Measurements from ENCODE around the gene TEN1. TPM values are rescaled to one million over a fixed set of nuclear protein-coding genes. Genes with fewer than 3 reads are reported as not detected.
"Not testable (repeated sequence)": the region's sequence is repeated elsewhere in the genome, so short reads cannot be mapped to it uniquely, and the experiment has no call there.

Gene TEN1
- total RNA-seq, 1 experiment from 2014 or later: 15.3 TPM

DNA sequence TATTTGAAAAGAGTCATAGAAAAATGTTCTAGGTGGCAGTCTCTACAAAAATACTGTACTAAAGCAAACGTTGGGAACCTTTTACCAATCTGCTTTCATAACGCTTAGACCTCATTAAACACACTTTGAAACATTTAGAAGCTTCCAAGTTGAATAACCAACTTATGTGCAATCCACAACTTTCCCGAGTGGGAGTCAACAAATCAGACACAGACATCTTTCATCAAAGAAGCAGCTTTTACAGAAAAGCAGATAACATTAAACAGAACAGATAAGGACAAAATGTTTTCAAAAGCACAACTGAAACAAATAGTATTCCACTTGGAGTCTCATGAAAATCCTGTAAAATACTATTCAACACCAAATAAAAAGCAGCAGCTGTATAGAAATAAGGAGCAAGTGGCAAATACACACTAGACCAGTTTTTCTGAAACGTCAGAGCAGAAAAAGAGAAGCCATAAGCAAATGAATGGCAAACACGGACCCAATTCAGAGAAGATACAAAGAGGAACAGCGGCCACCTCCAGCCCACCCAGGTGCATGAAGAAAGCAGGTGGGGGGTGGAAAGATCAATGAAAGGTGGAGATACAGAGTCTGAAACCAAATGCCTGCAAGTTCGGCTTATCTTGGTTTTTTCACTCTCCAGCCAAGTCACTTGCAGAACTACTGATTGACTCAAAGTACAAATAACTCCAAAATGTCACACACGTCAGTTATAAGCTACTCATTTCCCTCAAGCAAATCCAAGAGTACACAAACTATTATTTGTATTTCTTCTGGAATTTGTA lies 19.8 kb upstream of the TEN1 start:
- TF ChIP-seq, protein P1, sequence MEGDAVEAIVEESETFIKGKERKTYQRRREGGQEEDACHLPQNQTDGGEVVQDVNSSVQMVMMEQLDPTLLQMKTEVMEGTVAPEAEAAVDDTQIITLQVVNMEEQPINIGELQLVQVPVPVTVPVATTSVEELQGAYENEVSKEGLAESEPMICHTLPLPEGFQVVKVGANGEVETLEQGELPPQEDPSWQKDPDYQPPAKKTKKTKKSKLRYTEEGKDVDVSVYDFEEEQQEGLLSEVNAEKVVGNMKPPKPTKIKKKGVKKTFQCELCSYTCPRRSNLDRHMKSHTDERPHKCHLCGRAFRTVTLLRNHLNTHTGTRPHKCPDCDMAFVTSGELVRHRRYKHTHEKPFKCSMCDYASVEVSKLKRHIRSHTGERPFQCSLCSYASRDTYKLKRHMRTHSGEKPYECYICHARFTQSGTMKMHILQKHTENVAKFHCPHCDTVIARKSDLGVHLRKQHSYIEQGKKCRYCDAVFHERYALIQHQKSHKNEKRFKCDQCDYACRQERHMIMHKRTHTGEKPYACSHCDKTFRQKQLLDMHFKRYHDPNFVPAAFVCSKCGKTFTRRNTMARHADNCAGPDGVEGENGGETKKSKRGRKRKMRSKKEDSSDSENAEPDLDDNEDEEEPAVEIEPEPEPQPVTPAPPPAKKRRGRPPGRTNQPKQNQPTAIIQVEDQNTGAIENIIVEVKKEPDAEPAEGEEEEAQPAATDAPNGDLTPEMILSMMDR (IDR thresholded peaks at IDR 0.05; ENCODE audit: unreplicated experiment): no peak
- intact Hi-C loops (cut with micrococcal nuclease; ENCODE audit: unreplicated experiment): no loop called here
- H3K9me3 Mint-ChIP-seq (ENCODE audit: low read depth, unreplicated experiment): no peaks in the 10 kb centered on the region

DNA sequence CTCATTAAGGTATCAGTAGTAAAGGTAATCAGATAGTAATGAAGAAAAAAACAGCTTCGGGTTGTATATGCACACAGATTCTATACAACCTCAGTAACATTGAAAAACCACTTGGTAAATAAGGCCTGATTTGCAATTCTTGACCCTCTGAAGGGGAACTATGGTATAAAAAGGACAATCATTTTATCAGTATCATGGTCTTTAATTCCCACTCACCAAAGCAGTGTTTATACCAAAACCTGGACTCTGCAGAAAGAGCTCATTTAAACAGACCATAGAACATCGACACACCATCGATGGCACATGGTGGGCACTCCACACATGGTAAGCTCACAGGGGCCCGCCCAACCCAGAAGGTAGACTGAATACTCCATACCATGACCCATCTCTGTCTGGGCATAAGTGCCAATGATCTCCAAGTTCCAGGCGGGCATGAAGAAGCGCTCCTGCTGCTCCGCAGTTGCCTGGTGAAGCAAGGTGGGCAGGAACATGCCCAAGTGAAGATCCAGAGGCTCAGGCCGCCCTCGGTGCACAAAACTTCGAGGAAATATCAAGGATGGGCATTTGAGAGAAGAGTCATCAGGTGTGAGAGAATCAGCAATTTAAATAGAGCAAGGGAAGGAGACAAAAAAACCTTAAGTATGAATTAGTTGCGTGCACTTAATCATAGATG lies 19.1 kb upstream of the TEN1 start:
- Mint-ChIP-seq H3K4me1 (ENCODE audit: low read depth, unreplicated experiment) (peaks cover 7% of the 10 kb centered on the region), H3K9me3 (ENCODE audit: low read depth, unreplicated experiment) (no peaks in the 10 kb centered on the region), H3K36me3 (ENCODE audit: insufficient read depth, unreplicated experiment) (peaks cover 24% of the 10 kb centered on the region), H3K4me3 (ENCODE audit: low read depth, unreplicated experiment) (no peak overlapping the region), H3K27me3 (ENCODE audit: unreplicated experiment) (no peaks in the 10 kb centered on the region), H3K27ac (ENCODE audit: unreplicated experiment) (no peak overlapping the region)
- BruUV-seq (replicated peaks): no TSS peak
- TF ChIP-seq, protein P1 (IDR thresholded peaks at IDR 0.05; ENCODE audit: unreplicated experiment): no peak
- DNase-seq: no peak
- CTCF ChIA-PET: interaction anchor here (0.7 kb wide), 1 partner anchor 14 kb away, joined by 3 read pairs; no protein-coding TSS in a partner anchor
- intact Hi-C loops (cut with micrococcal nuclease; ENCODE audit: unreplicated experiment): no loop called here

More for the DNA sequence above, 19.8 kb upstream of the TEN1 start:
- peaks cover 7% of the 10 kb centered on the region for H3K4me1 Mint-ChIP-seq (ENCODE audit: low read depth, unreplicated experiment)
- H3K27me3 Mint-ChIP-seq (ENCODE audit: unreplicated experiment): no peaks in the 10 kb centered on the region
- CTCF ChIA-PET: interaction anchor here (0.7 kb wide), 1 partner anchor 14 kb away, joined by 3 read pairs; no protein-coding TSS in a partner anchor
- DNase-seq: no peak
- no TSS peak for BruUV-seq (replicated peaks)
- no peak overlapping the region for H3K27ac Mint-ChIP-seq (ENCODE audit: unreplicated experiment)
- no peak overlapping the region for H3K4me3 Mint-ChIP-seq (ENCODE audit: low read depth, unreplicated experiment)
- H3K36me3 Mint-ChIP-seq (ENCODE audit: insufficient read depth, unreplicated experiment): peaks cover 20% of the 10 kb centered on the region

DNA sequence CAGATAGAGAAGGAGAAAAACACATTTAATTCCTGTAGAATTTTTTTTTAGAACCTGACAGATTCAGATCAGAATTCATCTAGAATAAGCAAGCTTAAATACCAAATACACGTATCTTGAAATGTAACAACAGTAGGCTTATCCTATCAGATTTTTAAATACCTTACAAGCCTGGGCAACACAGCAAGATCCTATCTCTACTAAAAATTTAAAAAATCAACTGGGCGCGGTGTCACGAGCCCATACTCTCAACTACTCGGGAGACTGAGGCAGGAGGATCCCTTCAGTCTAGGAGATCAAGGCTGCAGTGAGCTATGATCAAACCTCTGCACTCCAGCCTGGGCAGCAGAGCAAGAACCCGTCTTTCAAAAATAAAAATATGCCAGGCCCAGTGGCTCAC lies 13.6 kb upstream of the TEN1 start:
- H3K4me3 Mint-ChIP-seq (ENCODE audit: low read depth, unreplicated experiment): no peak overlapping the region
- no peak for DNase-seq
- no peaks in the 10 kb centered on the region for H3K9me3 Mint-ChIP-seq (ENCODE audit: low read depth, unreplicated experiment)
- H3K27me3 Mint-ChIP-seq (ENCODE audit: unreplicated experiment): no peaks in the 10 kb centered on the region
- H3K4me1 Mint-ChIP-seq (ENCODE audit: low read depth, unreplicated experiment): peaks cover 9% of the 10 kb centered on the region
- peaks cover 18% of the 10 kb centered on the region for H3K36me3 Mint-ChIP-seq (ENCODE audit: insufficient read depth, unreplicated experiment)
- intact Hi-C loops (cut with micrococcal nuclease; ENCODE audit: unreplicated experiment): no loop called here
- no TSS peak for BruUV-seq (replicated peaks)
- CTCF ChIA-PET: interaction anchor here (0.6 to 1.4 kb wide), 3 partner anchors 14 to 110 kb away, joined by 3 to 6 read pairs (median 3); partner anchors contain the start of gene WBP2
- TF ChIP-seq, protein P1 (IDR thresholded peaks at IDR 0.05; ENCODE audit: unreplicated experiment): no peak
- no peak overlapping the region for H3K27ac Mint-ChIP-seq (ENCODE audit: unreplicated experiment)

DNA sequence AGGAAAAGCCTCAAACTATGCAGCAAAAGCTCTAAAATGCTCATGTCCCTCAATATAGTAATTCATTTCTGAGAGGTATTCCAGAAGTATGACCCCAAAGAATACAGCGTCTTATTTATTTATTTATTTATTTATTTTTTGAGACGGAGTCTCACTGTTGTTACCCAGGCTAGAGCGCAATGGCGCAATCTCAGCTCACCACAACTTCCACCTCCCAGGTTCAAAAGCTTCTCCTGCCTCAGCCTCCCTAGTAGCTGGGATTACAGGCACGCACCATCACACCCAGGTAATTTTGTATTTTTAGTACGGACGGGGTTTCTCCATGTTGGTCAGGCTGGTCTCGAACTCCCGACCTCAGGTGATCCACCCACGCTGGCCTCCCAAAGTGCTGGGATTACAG lies 10.0 kb upstream of the TEN1 start:
- H3K36me3 Mint-ChIP-seq (ENCODE audit: insufficient read depth, unreplicated experiment): peaks cover 45% of the 10 kb centered on the region
- H3K4me1 Mint-ChIP-seq (ENCODE audit: low read depth, unreplicated experiment); H3K27me3 Mint-ChIP-seq (ENCODE audit: unreplicated experiment); DNase-seq; H3K9me3 Mint-ChIP-seq (ENCODE audit: low read depth, unreplicated experiment); H3K27ac Mint-ChIP-seq (ENCODE audit: unreplicated experiment); H3K4me3 Mint-ChIP-seq (ENCODE audit: low read depth, unreplicated experiment); intact Hi-C loops (cut with micrococcal nuclease; ENCODE audit: unreplicated experiment); BruUV-seq (replicated peaks): not testable (repeated sequence)
- CTCF ChIA-PET: interaction anchor here (0.6 to 1.1 kb wide), 2 partner anchors 83 to 371 kb away, joined by 3 to 4 read pairs; no protein-coding TSS in a partner anchor
